Spleen (tissue), 11 donors: ENCODE results near the gene KCNH4. TPM values are rescaled to one million over a fixed set of nuclear protein-coding genes. Genes with fewer than 3 reads are reported as not detected.
A peak's percentile ranks its signal among the peaks of the same experiment; 100 is the strongest.

ENCODE experiments used
- DNase-seq: peaks from one replicate; pipeline ENCODE4 v3.0.0-alpha.2; 2020
- H3K27ac ChIP-seq, 8 donors: fragments of 200-600 bp; sonication (generic) in 7 of 8; 1 replicate in 4 of 8; 2 replicates in 4 of 8; pipeline versions ENCODE4 v1.5.0 to v1.8.0; 2016 to 2021; ENCODE audit warnings: inconsistent platforms in 4 of 8, mild to moderate bottlenecking in 4 of 8, moderate library complexity in 1 of 8
- H3K27me3 ChIP-seq, 7 donors: fragments of 200-600 bp; sonication (generic) in 6 of 7; replicated peaks in 1 of 7; 1 replicate in 4 of 7; 2 replicates in 3 of 7; pipeline versions ENCODE4 v1.5.0 to v1.8.0; 2016 to 2021; ENCODE audit warnings: inconsistent platforms in 3 of 7, mild to moderate bottlenecking in 1 of 7
- H3K36me3 ChIP-seq, 6 donors: fragments of 200-600 bp; sonication (generic) in 5 of 6; 1 replicate in 4 of 6; 2 replicates in 2 of 6; pipeline versions ENCODE4 v1.5.0 to v1.8.0; 2016 to 2021; ENCODE audit warnings: inconsistent platforms in 2 of 6
- H3K4me1 ChIP-seq, 6 donors: fragments of 200-600 bp; sonication (generic) in 5 of 6; 1 replicate in 3 of 6; 2 replicates in 3 of 6; pipeline versions ENCODE4 v1.5.0 to v1.8.0; 2016 to 2021; ENCODE audit warnings: inconsistent platforms in 3 of 6
- H3K4me3 ChIP-seq, 8 donors: fragments of 200-600 bp; sonication (generic) in 7 of 8; 1 replicate in 4 of 8; 2 replicates in 4 of 8; pipeline versions ENCODE4 v1.5.0 to v1.8.0; 2016 to 2021; ENCODE audit warnings: inconsistent platforms in 4 of 8, mild to moderate bottlenecking in 4 of 8, moderate library complexity in 2 of 8
- H3K9me3 ChIP-seq, 8 donors: fragments of 200-600 bp; sonication (generic) in 7 of 8; 1 replicate in 4 of 8; 2 replicates in 4 of 8; pipeline versions ENCODE4 v1.5.0 to v1.8.0; 2016 to 2021; ENCODE audit warnings: inconsistent platforms in 4 of 8
- CTCF ChIP-seq, 11 experiments: fragments of 200-600 bp in 7 of 11; fragments of 450-650 bp in 4 of 11; sonication (generic) in 4 of 11; IDR thresholded peaks in 8 of 11; conservative IDR thresholded peaks in 3 of 11; 1 replicate in 7 of 11; 2 replicates in 4 of 11; pipeline versions ENCODE4 v1.4.0 to v1.8.0; 2016 to 2021; ENCODE audit warnings: antibody characterized with exemption in 11 of 11, inconsistent platforms in 4 of 11, mild to moderate bottlenecking in 1 of 11
- POLR2A ChIP-seq, 3 donors: fragments of 450-650 bp; IDR thresholded peaks; one replicate each; pipeline ENCODE4 v1.5.1; 2017; ENCODE audit warnings: antibody characterized with exemption in 3 of 3, mild to moderate bottlenecking in 1 of 3
- POLR2AphosphoS5 ChIP-seq, 3 donors: sonication (generic); formaldehyde crosslinking; IDR thresholded peaks; one replicate each; pipeline ENCODE4 v1.5.1; 2017; ENCODE audit warnings: antibody characterized with exemption in 3 of 3
- WGBS, 5 donors: extraction: QIAGEN DNeasy Blood & Tissue Kit in 3 of 5; methylation state at CpG; one replicate each; pipeline versions ENCODE4 v1.1.5 to v1.1.7; 2013 to 2018; 5-methylcytosine and 5-hydroxymethylcytosine counted together
- intact Hi-C: fragments of 100-400 bp; cut with DNase I; formaldehyde crosslinking; loops from one replicate; pipeline ENCODE4 v1.15.0; 2023; ENCODE audit warnings: low total_unique reads
- polyA plus RNA-seq, 3 donors: library from polyadenylated mRNA; stranded (reverse); fragments of 200-250 nt; gene quantifications; one replicate each; pipeline ENCODE4 v1.2.1, GENCODE V29; 2013
- total RNA-seq, 7 donors: library from RNA; depleted of rRNA in 3 of 7; stranded (reverse); fragments of >200 nt in 3 of 7; fragmentation: NEBNext Ultra II Directional in 4 of 7; extraction: Animal tissue kit (Norgen Biotek cat#: 25700) in 4 of 7; gene quantifications; one replicate each; pipeline versions ENCODE4 v1.1.0 to v1.2.1, GENCODE V29; 2016 to 2021
- donor health status: healthy with polysubstance abuse.
- donor health status: DM: no; HTN: no; CAD: no; lungs with moderate emphysema.
- donor health status: DM: no; HTN: no; CAD: no.
- donor health status: Bipolar disorder and iron deficiency.
- donor health status: healthy.
- donor health status: DM: no; HTN: no; CAD: no.
- donor health status: DM: yes; HTN: yes; CAD: no.

KCNH4 gene
- total and polyA plus RNA-seq, 10 donors: 0.14 to 0.52 (median 0.24) TPM

GRCh38 chr17:42119301-42119700 is 61.6 kb downstream of the KCNH4 start:
- 90 to 94% (median 93%) methylated on average over 18 of the region's 18 CpGs for WGBS, 5 donors
- DNase-seq: no peak
- Histone ChIP-seq H3K27me3 (no peaks in the 10 kb centered on the region), H3K9me3 (no peaks in the 10 kb centered on the region), H3K36me3 (peaks cover 0 to 56% (median 11%) of the 10 kb centered on the region in 6 donors), H3K4me3 (no peak overlapping the region), H3K4me1 (peaks cover 16 to 63% (median 45%) of the 10 kb centered on the region in 6 donors), H3K27ac (no peak overlapping the region)
- TF ChIP-seq POLR2A (IDR thresholded peaks at IDR 0.05) (no peak), POLR2AphosphoS5 (IDR thresholded peaks at IDR 0.05) (no peak), CTCF (IDR thresholded peaks at IDR 0.05 in 8 of 11, conservative IDR thresholded peaks at IDR 0.05 in 3 of 11) (no peak)
- intact Hi-C loops: loop anchor here (5.0 to 10.0 kb wide), 3 partner anchors 66 to 157 kb away; partner anchors contain the start of genes HCRT, KCNH4 and NKIRAS2

DNA sequence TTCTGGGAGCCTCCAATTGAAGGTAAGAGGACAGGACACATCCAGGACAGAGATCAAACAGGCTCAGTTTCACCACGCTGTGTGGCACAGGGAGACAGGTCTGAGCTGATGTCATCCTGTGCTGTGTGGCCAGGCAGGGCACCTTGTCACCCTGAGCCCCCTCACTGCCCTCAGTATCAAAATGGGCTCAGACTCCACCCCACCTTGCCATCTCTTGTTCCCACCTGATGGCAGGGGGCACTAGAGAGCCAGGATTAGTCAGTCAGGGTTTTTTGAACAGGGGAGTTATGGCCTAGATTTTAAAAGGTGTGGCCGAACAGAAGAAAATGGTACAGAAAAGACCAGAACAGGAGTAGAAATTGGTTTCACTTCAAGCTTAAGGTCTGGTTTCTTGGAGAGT is 62.4 kb downstream of the KCNH4 start:
- 74 to 86% (median 78%) methylated on average over 2 of the region's 2 CpGs for WGBS, 5 donors

GRCh38 chr17:42118126-42118510 is 62.8 kb downstream of the KCNH4 start:
- Histone ChIP-seq H3K9me3 (no peaks in the 10 kb centered on the region), H3K4me1 (peaks cover 16 to 71% (median 49%) of the 10 kb centered on the region in 6 donors), H3K27me3 (no peaks in the 10 kb centered on the region), H3K4me3 (no peak overlapping the region), H3K27ac (no peak overlapping the region), H3K36me3 (peaks cover 0 to 61% (median 14%) of the 10 kb centered on the region in 6 donors)
- TF ChIP-seq POLR2A (IDR thresholded peaks at IDR 0.05) (no peak), CTCF (IDR thresholded peaks at IDR 0.05 in 8 of 11, conservative IDR thresholded peaks at IDR 0.05 in 3 of 11) (no peak), POLR2AphosphoS5 (IDR thresholded peaks at IDR 0.05) (no peak)
- intact Hi-C loops: loop anchor here (5.0 to 10.0 kb wide), 3 partner anchors 67 to 156 kb away; partner anchors contain the start of genes HCRT, KCNH4 and NKIRAS2
- 87 to 99% (median 94%) methylated on average over 4 of the region's 4 CpGs for WGBS, 5 donors
- DNase-seq: peak; percentile 62

More for the DNA sequence above, 62.4 kb downstream of the KCNH4 start:
- intact Hi-C loops: loop anchor here (5.0 to 10.0 kb wide), 3 partner anchors 66 to 156 kb away; partner anchors contain the start of genes HCRT, KCNH4 and NKIRAS2
- DNase-seq: no peak
- Histone ChIP-seq H3K4me1 (peaks cover 16 to 66% (median 46%) of the 10 kb centered on the region in 6 donors), H3K9me3 (no peaks in the 10 kb centered on the region), H3K36me3 (peaks cover 0 to 59% (median 12%) of the 10 kb centered on the region in 6 donors), H3K27me3 (no peaks in the 10 kb centered on the region), H3K27ac (no peak overlapping the region), H3K4me3 (no peak overlapping the region)
- TF ChIP-seq CTCF (IDR thresholded peaks at IDR 0.05 in 8 of 11, conservative IDR thresholded peaks at IDR 0.05 in 3 of 11) (peak in 10 of 11 experiments; percentile 14 to 67 (median 50)), POLR2A (IDR thresholded peaks at IDR 0.05) (no peak)

DNA sequence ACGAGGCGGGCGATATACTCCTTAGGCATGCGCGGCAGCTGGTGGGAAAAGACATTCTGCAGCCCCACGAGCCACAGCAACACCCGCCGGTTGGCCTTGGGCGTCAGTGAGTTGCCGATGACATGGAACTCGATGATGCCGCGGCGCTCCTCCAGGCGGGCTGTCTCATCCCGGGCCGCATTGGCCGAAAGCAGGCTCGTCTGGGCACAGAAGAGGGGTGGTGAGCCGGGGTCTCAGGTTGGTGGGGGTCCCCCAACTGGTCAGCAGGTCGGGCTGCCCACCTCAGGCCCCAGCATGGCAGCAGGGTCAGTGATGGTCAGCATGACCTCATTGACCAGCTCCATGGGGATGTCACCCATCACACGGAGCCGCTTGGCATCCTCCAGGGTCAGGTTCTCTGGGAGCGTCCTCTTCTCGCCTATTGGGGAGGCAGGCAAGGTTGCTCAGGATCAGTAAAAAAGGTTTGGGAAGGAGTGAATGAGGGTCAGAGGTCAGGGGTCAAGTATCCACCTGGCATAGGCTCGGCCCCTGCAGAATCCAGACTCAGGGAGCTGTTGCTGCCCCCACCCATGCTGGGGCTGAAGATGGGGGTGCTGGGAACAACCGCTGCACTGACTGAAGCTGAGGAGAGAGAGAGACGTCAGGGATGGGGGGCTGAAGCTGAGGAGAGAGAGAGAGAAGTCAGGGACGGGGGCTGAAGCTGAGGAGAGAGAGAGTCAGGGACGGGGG is 63.4 kb downstream of the KCNH4 start:
- peak overlapping the region in 3 of 8 donors; percentile 78 to 94 (median 83) for H3K27ac ChIP-seq
- H3K4me1 ChIP-seq: peaks cover 16 to 76% (median 54%) of the 10 kb centered on the region in 6 donors
- peak; percentile 78 for DNase-seq
- no peaks in the 10 kb centered on the region for H3K9me3 ChIP-seq
- 85 to 93% (median 86%) methylated on average over 27 to 30 of the region's 30 CpGs for WGBS, 5 donors
- TF ChIP-seq POLR2AphosphoS5 (IDR thresholded peaks at IDR 0.05) (no peak), CTCF (IDR thresholded peaks at IDR 0.05 in 8 of 11, conservative IDR thresholded peaks at IDR 0.05 in 3 of 11) (no peak), POLR2A (IDR thresholded peaks at IDR 0.05) (no peak)
- intact Hi-C loops: loop anchor here (5.0 to 10.0 kb wide), 3 partner anchors 67 to 155 kb away; partner anchors contain the start of genes HCRT, KCNH4 and NKIRAS2
- H3K27me3 ChIP-seq: no peaks in the 10 kb centered on the region
- H3K36me3 ChIP-seq: peaks cover 0 to 56% (median 14%) of the 10 kb centered on the region in 6 donors
- H3K4me3 ChIP-seq: no peak overlapping the region
